Loucy (cell line): ENCODE data around the gene CCDC90B.
"Not testable (repeated sequence)": the region's sequence is repeated elsewhere in the genome, so short reads cannot be mapped to it uniquely, and the experiment has no call there.

Experiments
- H2AFZ ChIP-seq: fragments of 200-600 bp; sonication (generic); 2 replicates; pipeline ENCODE4 v1.6.0; 2016; ENCODE audit warnings: antibody characterized with exemption, mild to moderate bottlenecking, low read length, moderate library complexity
- H3F3A ChIP-seq: fragments of 200-600 bp; 2 replicates; pipeline ENCODE4 v1.6.0; 2016; ENCODE audit warnings: antibody characterized with exemption, low read depth, mild to moderate bottlenecking
- H3K27me3 ChIP-seq: fragments of 200-600 bp; sonication (generic); 2 replicates; pipeline ENCODE4 v1.6.1; 2014; ENCODE audit warnings: low read length, mild to moderate bottlenecking; ENCODE audit not compliant: insufficient read depth, poor library complexity, severe bottlenecking
- H3K36me3 ChIP-seq: fragments of 200-600 bp; sonication (generic); 2 replicates; pipeline ENCODE4 v1.6.1; 2016; ENCODE audit warnings: low read length; ENCODE audit not compliant: insufficient read depth
- H3K4me1 ChIP-seq: fragments of 200-600 bp; sonication (generic); 2 replicates; pipeline ENCODE4 v1.5.1; 2014; ENCODE audit warnings: low read length, mild to moderate bottlenecking; ENCODE audit not compliant: insufficient read depth, poor library complexity, severe bottlenecking
- H3K4me2 ChIP-seq: fragments of 200-600 bp; sonication (generic); 2 replicates; pipeline ENCODE4 v1.6.0; 2014; ENCODE audit warnings: antibody characterized with exemption, low read length, low read depth, mild to moderate bottlenecking; ENCODE audit not compliant: poor library complexity, severe bottlenecking
- H3K4me3 ChIP-seq: fragments of 200-600 bp; sonication (generic); 2 replicates; pipeline ENCODE4 v1.5.1; 2014; ENCODE audit warnings: low read length, mild to moderate bottlenecking, mixed read lengths; ENCODE audit not compliant: poor library complexity, severe bottlenecking
- H3K79me2 ChIP-seq: fragments of 200-600 bp; sonication (generic); 2 replicates; pipeline ENCODE4 v1.6.1; 2014; ENCODE audit warnings: low read length; ENCODE audit not compliant: insufficient read depth
- H3K9ac ChIP-seq: fragments of 200-600 bp; sonication (generic); 2 replicates; pipeline ENCODE4 v1.6.0; 2014; ENCODE audit warnings: mild to moderate bottlenecking, low read depth, low read length, moderate library complexity; ENCODE audit not compliant: poor library complexity, severe bottlenecking
- H3K9me2 ChIP-seq: fragments of 200-600 bp; sonication (generic); replicated peaks from 2 replicates; pipeline ENCODE4 v1.6.1; 2016; ENCODE audit warnings: low read depth, low read length, mixed read lengths
- H3K9me3 ChIP-seq: fragments of 200-600 bp; sonication (generic); 2 replicates; pipeline ENCODE4 v1.6.1; 2014; ENCODE audit warnings: mild to moderate bottlenecking, antibody characterized with exemption, low read length, low read depth; ENCODE audit not compliant: insufficient read depth
- H4K20me1 ChIP-seq: fragments of 200-600 bp; sonication (generic); 2 replicates; pipeline ENCODE4 v1.6.0; 2014; ENCODE audit warnings: antibody characterized with exemption, low read length, mild to moderate bottlenecking; ENCODE audit not compliant: insufficient read depth, poor library complexity, severe bottlenecking
- EZH2phosphoT487 ChIP-seq: fragments of 200-600 bp; IDR thresholded peaks from 2 replicates; pipeline ENCODE4 v1.6.1; 2018; ENCODE audit warnings: antibody characterized with exemption, mild to moderate bottlenecking, moderate library complexity, borderline replicate concordance
- TF ChIP-seq, protein P1 (sequence below): fragments of 200-600 bp; sonication (generic); conservative IDR thresholded peaks from 2 replicates; pipeline ENCODE4 v1.5.1; 2014; ENCODE audit warnings: mild to moderate bottlenecking, antibody characterized with exemption, low read length

Gene CCDC90B

GRCh38 chr11:83311701-83312100, 25.5 kb upstream of the CCDC90B start:
- H3K79me2 ChIP-seq: no peaks in the 10 kb centered on the region
- no peak overlapping the region for H3K9ac ChIP-seq
- H3F3A ChIP-seq: no peaks in the 10 kb centered on the region
- H3K4me1 ChIP-seq: no peaks in the 10 kb centered on the region
- H3K27me3 ChIP-seq: no peaks in the 10 kb centered on the region
- H3K9me2 ChIP-seq: no peaks in the 10 kb centered on the region
- H3K9me3 ChIP-seq: no peaks in the 10 kb centered on the region
- H3K4me2 ChIP-seq: no peak overlapping the region
- H3K36me3 ChIP-seq: no peaks in the 10 kb centered on the region
- no peak overlapping the region for H2AFZ ChIP-seq
- no peak for TF ChIP-seq EZH2phosphoT487
- TF ChIP-seq, protein P1, sequence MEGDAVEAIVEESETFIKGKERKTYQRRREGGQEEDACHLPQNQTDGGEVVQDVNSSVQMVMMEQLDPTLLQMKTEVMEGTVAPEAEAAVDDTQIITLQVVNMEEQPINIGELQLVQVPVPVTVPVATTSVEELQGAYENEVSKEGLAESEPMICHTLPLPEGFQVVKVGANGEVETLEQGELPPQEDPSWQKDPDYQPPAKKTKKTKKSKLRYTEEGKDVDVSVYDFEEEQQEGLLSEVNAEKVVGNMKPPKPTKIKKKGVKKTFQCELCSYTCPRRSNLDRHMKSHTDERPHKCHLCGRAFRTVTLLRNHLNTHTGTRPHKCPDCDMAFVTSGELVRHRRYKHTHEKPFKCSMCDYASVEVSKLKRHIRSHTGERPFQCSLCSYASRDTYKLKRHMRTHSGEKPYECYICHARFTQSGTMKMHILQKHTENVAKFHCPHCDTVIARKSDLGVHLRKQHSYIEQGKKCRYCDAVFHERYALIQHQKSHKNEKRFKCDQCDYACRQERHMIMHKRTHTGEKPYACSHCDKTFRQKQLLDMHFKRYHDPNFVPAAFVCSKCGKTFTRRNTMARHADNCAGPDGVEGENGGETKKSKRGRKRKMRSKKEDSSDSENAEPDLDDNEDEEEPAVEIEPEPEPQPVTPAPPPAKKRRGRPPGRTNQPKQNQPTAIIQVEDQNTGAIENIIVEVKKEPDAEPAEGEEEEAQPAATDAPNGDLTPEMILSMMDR: no peak
- no peak overlapping the region for H3K4me3 ChIP-seq
- no peaks in the 10 kb centered on the region for H4K20me1 ChIP-seq

- Histone ChIP-seq H2AFZ (no peak overlapping the region), H3K36me3 (no peaks in the 10 kb centered on the region), H3K9me3 (no peaks in the 10 kb centered on the region), H3K9ac (no peak overlapping the region), H3K27me3 (no peaks in the 10 kb centered on the region), H3F3A (no peaks in the 10 kb centered on the region), H3K4me3 (no peak overlapping the region), H3K9me2 (no peaks in the 10 kb centered on the region), H4K20me1 (no peaks in the 10 kb centered on the region), H3K79me2 (no peaks in the 10 kb centered on the region), H3K4me2 (no peak overlapping the region), H3K4me1 (no peaks in the 10 kb centered on the region)
- TF ChIP-seq, protein P1: no peak
- no peak for TF ChIP-seq EZH2phosphoT487
Observed at GRCh38 chr11:83310718-83311117, 24.6 kb upstream of the CCDC90B start.

- H3K9me2 ChIP-seq, H3K4me3 ChIP-seq, H4K20me1 ChIP-seq, H3F3A ChIP-seq, H3K4me1 ChIP-seq, H3K9me3 ChIP-seq, H3K9ac ChIP-seq, H3K4me2 ChIP-seq, H2AFZ ChIP-seq, H3K79me2 ChIP-seq, H3K36me3 ChIP-seq, H3K27me3 ChIP-seq: not testable (repeated sequence)
Observed at GRCh38 chr11:83308536-83308935, 22.4 kb upstream of the CCDC90B start.

- H3K9ac ChIP-seq: no peak overlapping the region
- H3K27me3 ChIP-seq: no peaks in the 10 kb centered on the region
- no peaks in the 10 kb centered on the region for H3K9me2 ChIP-seq
- no peaks in the 10 kb centered on the region for H4K20me1 ChIP-seq
- H3K9me3 ChIP-seq: no peaks in the 10 kb centered on the region
- H3F3A ChIP-seq: no peaks in the 10 kb centered on the region
- no peak overlapping the region for H2AFZ ChIP-seq
- H3K36me3 ChIP-seq: no peaks in the 10 kb centered on the region
- H3K4me2 ChIP-seq: no peak overlapping the region
- no peaks in the 10 kb centered on the region for H3K4me1 ChIP-seq
- H3K4me3 ChIP-seq: no peak overlapping the region
- TF ChIP-seq, protein P1: no peak; the same call in 1 of the 2 replicates
- no peak for TF ChIP-seq EZH2phosphoT487
- H3K79me2 ChIP-seq: no peaks in the 10 kb centered on the region
Observed at GRCh38 chr11:83306200-83307080, 20.3 kb upstream of the CCDC90B start.
